Motor neuron (in vitro differentiated cells): ENCODE results near the gene PLVAP. TPM values are rescaled to one million over a fixed set of nuclear protein-coding genes. Genes with fewer than 3 reads are reported as not detected.

ENCODE experiments used
- ATAC-seq, 8 experiments: fragments of 200-7000 bp; cut with Tn5 transposase; replicated peaks in 6 of 8; 2 replicates each; pipeline ENCODE4 v1.8.0; 2021; ENCODE audit warnings: mild to moderate bottlenecking in 8 of 8, moderate library complexity in 8 of 8
- H3K27ac ChIP-seq, 2 donors: fragments of 250-450 bp; sonication (Bioruptor Pico); 2 replicates each; pipeline ENCODE4 v1.9.0; 2021; ENCODE audit warnings: antibody characterized with exemption in 2 of 2, mild to moderate bottlenecking in 2 of 2, moderate library complexity in 1 of 2
- H3K4me1 ChIP-seq, 2 donors: fragments of 250-450 bp; sonication (Bioruptor Pico); replicated peaks in 1 of 2; 2 replicates each; pipeline ENCODE4 v1.6.1; 2021; ENCODE audit warnings: antibody characterized with exemption in 2 of 2, mild to moderate bottlenecking in 2 of 2, moderate library complexity in 1 of 2
- H3K4me3 ChIP-seq, 5 donors: fragments of 250-450 bp; sonication (Bioruptor Pico); 2 replicates each; pipeline ENCODE4 v1.9.0; 2021; ENCODE audit warnings: antibody characterized with exemption in 5 of 5, mild to moderate bottlenecking in 5 of 5, moderate library complexity in 4 of 5
- WGBS, 10 experiments: fragments of 450-650 bp; shearing (Covaris generic); methylation state at CpG; one replicate each; pipeline ENCODE4 v1.0.0; 2022; 5-methylcytosine and 5-hydroxymethylcytosine counted together
- in situ Hi-C, 9 experiments: fragments of 400-800 bp; cut with MboI; loops; one replicate each; pipeline ENCODE4 v1.15.0; 2021; ENCODE audit warnings: low sequenced_read_pairs in 9 of 9, low pct_unique_long_range_greater_than_20kb in 2 of 9; ENCODE audit not compliant: unreplicated experiment in 9 of 9
- total RNA-seq, 8 experiments: library from RNA; unstranded; fragments of 300-600 nt; gene quantifications; 2 replicates each; pipeline versions ENCODE4 v1.2.3 to v1.2.4, GENCODE V29; 2022

The PLVAP gene
- total RNA-seq, 8 experiments from 2014 or later: 0.05 to 2.5 (median 0.27) TPM; not detected in 1

- ATAC-seq: no peak
- Histone ChIP-seq H3K27ac (peak overlapping the region; percentile 81 to 85), H3K4me3 (peak overlapping the region; percentile 79 to 93 (median 89)), H3K4me1 (peaks cover 10 to 15% of the 10 kb centered on the region in 2 donors)
- in situ Hi-C loops: no loop called here
- 0 to 53% (median 25%) methylated on average over 2 to 13 of the region's 52 CpGs; no CpG with 5 or more reads in 1 of the 10 experiments for WGBS, 10 experiments
Measured at GRCh38 chr19:17333611-17334413, 43.3 kb downstream of the PLVAP start.

GRCh38 chr19:17332677-17333581 lies 44.2 kb downstream of the PLVAP start:
- peaks cover 7 to 16% of the 10 kb centered on the region in 2 donors for H3K4me1 ChIP-seq
- 70 to 100% (median 98%) methylated on average over 1 to 21 of the region's 45 CpGs; no CpG with 5 or more reads in 4 of the 10 experiments for WGBS, 10 experiments
- in situ Hi-C loops: no loop called here
- ATAC-seq: peak in 4 of 8 experiments; percentile 20 to 36 (median 33)
- no peak overlapping the region for H3K27ac ChIP-seq
- H3K4me3 ChIP-seq: peak overlapping the region in 2 of 5 donors; percentile 5 to 8

- in situ Hi-C loops: no loop called here
- no peak overlapping the region for H3K4me3 ChIP-seq
- ATAC-seq: no peak
- WGBS, 10 experiments: 60 to 100% (median 86%) methylated on average over 1 to 5 of the region's 8 CpGs; no CpG with 5 or more reads in 5 of the 10 experiments
- H3K4me1 ChIP-seq: peaks cover 7 to 18% of the 10 kb centered on the region in 2 donors
- no peak overlapping the region for H3K27ac ChIP-seq
Measured at GRCh38 chr19:17332360-17332676, 44.8 kb downstream of the PLVAP start.

GRCh38 chr19:17331045-17331558 lies 46.0 kb downstream of the PLVAP start:
- H3K27ac ChIP-seq: no peak overlapping the region
- H3K4me1 ChIP-seq: peaks cover 7 to 18% of the 10 kb centered on the region in 2 donors
- in situ Hi-C loops: no loop called here
- no peak overlapping the region for H3K4me3 ChIP-seq
- 71 to 100% (median 100%) methylated on average over 1 to 4 of the region's 13 CpGs; no CpG with 5 or more reads in 5 of the 10 experiments for WGBS, 10 experiments
- no peak for ATAC-seq

GRCh38 chr19:17330262-17331044 lies 46.7 kb downstream of the PLVAP start:
- no peak for ATAC-seq

GRCh38 chr19:17329366-17330261 lies 47.5 kb downstream of the PLVAP start:
- H3K27ac ChIP-seq: no peak overlapping the region
- H3K4me1 ChIP-seq: peaks cover 7 to 18% of the 10 kb centered on the region in 2 donors
- no peak overlapping the region for H3K4me3 ChIP-seq
- 64 to 100% (median 84%) methylated on average over 4 to 10 of the region's 51 CpGs; no CpG with 5 or more reads in 5 of the 10 experiments for WGBS, 10 experiments
- in situ Hi-C loops: no loop called here
- no peak for ATAC-seq

More at GRCh38 chr19:17330262-17331044, 46.7 kb downstream of the PLVAP start:
- WGBS, 10 experiments: 60 to 100% (median 89%) methylated on average over 1 to 8 of the region's 24 CpGs; no CpG with 5 or more reads in 6 of the 10 experiments
- in situ Hi-C loops: no loop called here
- H3K4me3 ChIP-seq: no peak overlapping the region
- no peak overlapping the region for H3K27ac ChIP-seq
- H3K4me1 ChIP-seq: peaks cover 7 to 18% of the 10 kb centered on the region in 2 donors

- no peak for ATAC-seq
- Histone ChIP-seq H3K4me3 (peak overlapping the region in 2 of 5 donors; percentile 13 to 16), H3K27ac (peak overlapping the region in 1 of 2 donors; percentile 7), H3K4me1 (peaks cover 6 to 15% of the 10 kb centered on the region in 2 donors)
- 20 to 40% methylated on average over 2 to 8 of the region's 94 CpGs; no CpG with 5 or more reads in 8 of the 10 experiments for WGBS, 10 experiments
- in situ Hi-C loops: no loop called here
Measured at GRCh38 chr19:17328517-17329365, 48.4 kb downstream of the PLVAP start.

GRCh38 chr19:17327654-17328516 lies 49.3 kb downstream of the PLVAP start:
- Histone ChIP-seq H3K4me1 (peaks cover 4 to 13% of the 10 kb centered on the region in 2 donors), H3K27ac (peak overlapping the region in 1 of 2 donors; percentile 7), H3K4me3 (peak overlapping the region in 2 of 5 donors; percentile 13 to 16)
- 41 to 97% (median 74%) methylated on average over 3 to 18 of the region's 64 CpGs; no CpG with 5 or more reads in 6 of the 10 experiments for WGBS, 10 experiments
- in situ Hi-C loops: no loop called here
- ATAC-seq: peak in 5 of 8 experiments; percentile 31 to 63 (median 43)

GRCh38 chr19:17327068-17327653 lies 50.0 kb downstream of the PLVAP start:
- peak overlapping the region in 1 of 5 donors; percentile 4 for H3K4me3 ChIP-seq
- no peak for ATAC-seq
- WGBS, 10 experiments: 47 to 100% (median 89%) methylated on average over 1 to 4 of the region's 27 CpGs; no CpG with 5 or more reads in 4 of the 10 experiments
- H3K27ac ChIP-seq: peak overlapping the region in 1 of 2 donors; percentile 4
- peaks cover 4 to 13% of the 10 kb centered on the region in 2 donors for H3K4me1 ChIP-seq
- in situ Hi-C loops: no loop called here

- WGBS, 10 experiments: 74 to 100% (median 80%) methylated on average over 1 to 8 of the region's 11 CpGs; no CpG with 5 or more reads in 3 of the 10 experiments
Measured at GRCh38 chr19:17326595-17326966, 50.6 kb downstream of the PLVAP start.

More at GRCh38 chr19:17326595-17326966, 50.6 kb downstream of the PLVAP start:
- H3K4me1 ChIP-seq: peaks cover 4 to 13% of the 10 kb centered on the region in 2 donors
- in situ Hi-C loops: no loop called here
- no peak for ATAC-seq
- H3K4me3 ChIP-seq: no peak overlapping the region
- H3K27ac ChIP-seq: no peak overlapping the region
